ENCODE measurements around the gene NKAIN1. TPM values are rescaled to one million over a fixed set of nuclear protein-coding genes. Genes with fewer than 3 reads are reported as not detected.
"Not testable (repeated sequence)": the region's sequence is repeated elsewhere in the genome, so short reads cannot be mapped to it uniquely, and the experiment has no call there.

Gene NKAIN1
- total RNA-seq, 1 experiment from 2014 or later, result 0.58 TPM

- DNase-seq (ENCODE audit: low read depth), result peak; percentile 36
These were observed 41.5 kb downstream of the NKAIN1 start for GRCh38 chr1:31198150-31198549.

GRCh38 chr1:31196685-31197084 lies 43.0 kb downstream of the NKAIN1 start:
- DNase-seq (ENCODE audit: low read depth), result peak; percentile 56

- DNase-seq (ENCODE audit: low read depth), result not testable (repeated sequence)
These were observed 44.4 kb downstream of the NKAIN1 start for GRCh38 chr1:31195267-31195666.

GRCh38 chr1:31193729-31194128 lies 46.0 kb downstream of the NKAIN1 start:
- DNase-seq (ENCODE audit: low read depth), result no peak

- DNase-seq (ENCODE audit: low read depth), result no peak
These were observed 48.4 kb downstream of the NKAIN1 start for GRCh38 chr1:31191281-31191680.

- DNase-seq (ENCODE audit: low read depth), result no peak
These were observed 49.7 kb downstream of the NKAIN1 start for GRCh38 chr1:31189696-31190674.

- DNase-seq (ENCODE audit: low read depth), result no peak
These were observed 55.6 kb downstream of the NKAIN1 start for GRCh38 chr1:31183927-31184554.

GRCh38 chr1:31183126-31183525 lies 56.6 kb downstream of the NKAIN1 start:
- DNase-seq (ENCODE audit: low read depth), result no peak

- DNase-seq (ENCODE audit: low read depth), result peak; percentile 85
These were observed 57.3 kb downstream of the NKAIN1 start for GRCh38 chr1:31182352-31182751.

GRCh38 chr1:31181515-31182343 lies 58.0 kb downstream of the NKAIN1 start:
- DNase-seq (ENCODE audit: low read depth), result peak; percentile 12

- no peak for DNase-seq (ENCODE audit: low read depth)
These were observed 59.3 kb downstream of the NKAIN1 start for GRCh38 chr1:31180338-31180737.

GRCh38 chr1:31176291-31176690 lies 63.4 kb downstream of the NKAIN1 start:
- DNase-seq (ENCODE audit: low read depth), result not testable (repeated sequence)

- DNase-seq (ENCODE audit: low read depth), result no peak
These were observed 69.3 kb downstream of the NKAIN1 start for GRCh38 chr1:31170486-31170735.

- DNase-seq (ENCODE audit: low read depth), result no peak
These were observed 73.2 kb downstream of the NKAIN1 start for GRCh38 chr1:31166462-31166861.

GRCh38 chr1:31164291-31164690 lies 75.4 kb downstream of the NKAIN1 start:
- no peak for DNase-seq (ENCODE audit: low read depth)

- no peak for DNase-seq (ENCODE audit: low read depth)
These were observed 75.8 kb downstream of the NKAIN1 start for GRCh38 chr1:31163866-31164265.

- DNase-seq (ENCODE audit: low read depth), result no peak
These were observed 78.1 kb downstream of the NKAIN1 start for GRCh38 chr1:31161571-31161970.

- DNase-seq (ENCODE audit: low read depth), result no peak
These were observed 79.6 kb downstream of the NKAIN1 start for GRCh38 chr1:31159869-31160611.

GRCh38 chr1:31159323-31159722 lies 80.4 kb downstream of the NKAIN1 start:
- no peak for DNase-seq (ENCODE audit: low read depth)

- DNase-seq (ENCODE audit: low read depth), result peak; percentile 48
These were observed 84.4 kb downstream of the NKAIN1 start for GRCh38 chr1:31155216-31155806.

Measured in HT1080 (cell line).